HPDE6-E6E7 (cell line): ENCODE measurements around the gene GRIP1.
A peak's percentile ranks its signal among the peaks of the same experiment; 100 is the strongest.

Experiments used
- DNase-seq: peaks from one replicate; pipeline ENCODE4 v3.0.0; 2011; ENCODE audit warnings: missing footprints; ENCODE audit errors: extremely low spot score

The GRIP1 gene

GRCh38 chr12:66693901-66694513, 15.1 kb upstream of the GRIP1 start:
- peak; percentile 38 for DNase-seq

GRCh38 chr12:66692986-66693385, 14.1 kb upstream of the GRIP1 start:
- no peak for DNase-seq

GRCh38 chr12:66692170-66692569, 13.3 kb upstream of the GRIP1 start:
- no peak for DNase-seq

GRCh38 chr12:66688846-66689439, 10.1 kb upstream of the GRIP1 start:
- peak; percentile 58 for DNase-seq

- no peak for DNase-seq
These were observed 5.3 kb upstream of the GRIP1 start for GRCh38 chr12:66684222-66684621.

GRCh38 chr12:66683822-66684221, 4.9 kb upstream of the GRIP1 start:
- no peak for DNase-seq

GRCh38 chr12:66683073-66683472, 4.2 kb upstream of the GRIP1 start:
- DNase-seq = no peak

- no peak for DNase-seq
These were observed 697 bp upstream of the GRIP1 start for GRCh38 chr12:66679461-66680084.

- no peak for DNase-seq
These were observed 2.6 kb downstream of the GRIP1 start for GRCh38 chr12:66676241-66676640.

DNA sequence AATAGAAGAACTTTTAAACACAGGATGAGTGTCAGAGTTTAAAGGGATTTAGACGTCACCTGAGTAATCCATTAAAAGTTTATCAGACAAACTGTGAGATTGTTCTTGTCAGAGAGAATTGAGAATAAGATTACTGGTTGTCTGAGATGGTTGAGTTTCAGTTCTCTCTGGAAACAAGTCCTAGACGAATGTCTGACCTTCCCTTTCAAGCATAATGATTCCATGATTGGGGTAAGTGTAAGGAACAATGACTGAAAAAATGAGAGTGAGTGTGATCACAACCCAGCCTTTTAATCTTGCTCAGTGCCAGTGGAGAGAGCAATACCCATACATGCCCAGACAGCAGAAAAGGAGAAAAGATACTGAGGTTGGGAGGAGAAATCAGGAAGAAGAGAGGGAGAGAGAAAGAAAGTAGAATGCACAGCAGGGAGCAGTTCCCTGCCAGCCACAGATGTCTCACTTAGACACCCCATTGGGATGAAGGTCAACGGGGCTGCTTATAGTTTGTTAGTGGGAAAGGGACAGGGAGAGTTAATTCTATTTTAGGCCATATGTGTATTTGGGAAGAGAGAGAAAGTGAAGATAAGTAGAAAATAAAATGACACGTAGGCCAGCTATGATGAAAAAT, 4.3 kb downstream of the GRIP1 start:
- no peak for DNase-seq

DNA sequence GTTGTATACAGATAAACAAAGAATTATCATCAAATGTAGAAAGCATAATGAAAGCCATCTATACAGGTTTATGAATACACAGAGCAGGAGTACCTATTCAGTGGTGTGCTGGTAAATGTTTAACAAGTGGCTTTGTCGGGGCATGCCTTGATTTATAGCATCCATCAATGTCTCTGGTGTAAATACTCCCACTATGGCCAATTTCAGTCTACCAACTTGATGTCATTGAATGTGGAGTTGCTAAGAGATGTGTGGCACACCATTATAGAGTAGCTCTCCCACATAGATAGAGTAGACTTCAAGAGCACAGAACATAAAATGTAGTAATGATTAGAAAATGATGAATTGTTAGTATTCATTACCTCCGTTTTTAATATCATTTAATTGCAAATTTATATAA, 9.3 kb downstream of the GRIP1 start:
- DNase-seq = no peak

DNA sequence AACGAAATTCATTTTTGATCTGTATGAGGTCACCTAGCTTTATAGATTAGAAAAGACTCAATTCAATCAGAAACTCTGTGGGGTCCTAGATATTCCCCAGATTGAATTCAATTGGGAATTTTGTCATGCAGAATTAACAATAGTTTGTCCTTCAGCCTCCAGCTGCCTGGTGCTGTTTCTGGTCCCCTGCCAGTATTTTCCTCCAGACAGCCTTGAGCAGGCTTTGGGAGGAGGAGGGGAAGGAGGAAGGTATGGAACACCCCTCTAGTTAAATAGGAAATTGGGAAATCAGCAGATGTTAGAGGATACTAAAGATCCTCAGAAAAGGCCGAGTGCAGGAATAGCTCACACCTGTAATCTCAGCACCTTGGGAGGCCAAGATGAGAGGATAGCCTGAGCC, 10.6 kb downstream of the GRIP1 start:
- DNase-seq = no peak

GRCh38 chr12:66667906-66668305, 11.0 kb downstream of the GRIP1 start:
- DNase-seq = no peak

GRCh38 chr12:66666481-66666880, 12.4 kb downstream of the GRIP1 start:
- DNase-seq = no peak

GRCh38 chr12:66665435-66665985, 13.4 kb downstream of the GRIP1 start:
- DNase-seq = no peak

- DNase-seq = no peak
These were observed 14.8 kb downstream of the GRIP1 start for GRCh38 chr12:66664076-66664475.

DNA sequence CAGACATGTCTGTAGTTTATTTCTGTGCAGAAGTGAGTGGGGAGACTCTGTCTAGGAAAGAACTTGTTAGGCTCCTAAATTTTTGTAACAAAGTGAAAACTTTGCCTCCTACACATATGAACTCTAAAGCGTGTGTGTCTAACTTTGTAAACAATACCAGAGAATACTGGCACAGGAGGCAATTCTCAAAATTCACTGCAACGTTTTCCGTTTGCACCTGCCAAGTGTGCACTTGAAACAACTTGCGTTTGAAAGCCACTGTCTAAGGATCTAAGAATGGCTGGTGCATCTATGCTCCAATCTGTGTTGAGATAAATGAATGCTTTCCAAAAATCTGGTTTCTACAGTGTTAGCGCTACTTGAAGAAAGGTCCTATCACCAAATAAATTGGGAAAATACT, 15.3 kb downstream of the GRIP1 start:
- DNase-seq = no peak

DNA sequence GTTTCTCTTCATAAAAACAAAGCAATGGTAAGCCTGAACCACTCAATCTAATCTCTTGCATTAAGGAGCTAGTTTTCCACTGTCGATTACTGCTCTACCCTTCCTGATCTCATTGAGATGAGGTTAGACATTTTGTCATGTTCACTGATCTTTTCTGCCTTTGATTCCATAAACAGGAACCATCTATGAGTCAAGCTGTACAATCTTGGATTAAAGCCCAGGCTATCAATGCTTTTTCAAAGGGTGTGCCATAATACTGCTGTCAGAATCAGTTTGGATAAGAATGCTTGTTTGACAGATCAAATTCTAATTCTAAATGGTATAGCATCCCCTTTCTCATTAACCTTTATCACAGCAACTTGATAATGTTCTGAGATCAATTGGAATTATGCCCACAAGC, 16.1 kb downstream of the GRIP1 start:
- DNase-seq = peak; percentile 19

GRCh38 chr12:66662179-66662578, 16.7 kb downstream of the GRIP1 start:
- DNase-seq = peak; percentile 27

GRCh38 chr12:66661357-66661756, 17.5 kb downstream of the GRIP1 start:
- DNase-seq = no peak

- DNase-seq = no peak
These were observed 25.1 kb downstream of the GRIP1 start for GRCh38 chr12:66653796-66654195.

DNA sequence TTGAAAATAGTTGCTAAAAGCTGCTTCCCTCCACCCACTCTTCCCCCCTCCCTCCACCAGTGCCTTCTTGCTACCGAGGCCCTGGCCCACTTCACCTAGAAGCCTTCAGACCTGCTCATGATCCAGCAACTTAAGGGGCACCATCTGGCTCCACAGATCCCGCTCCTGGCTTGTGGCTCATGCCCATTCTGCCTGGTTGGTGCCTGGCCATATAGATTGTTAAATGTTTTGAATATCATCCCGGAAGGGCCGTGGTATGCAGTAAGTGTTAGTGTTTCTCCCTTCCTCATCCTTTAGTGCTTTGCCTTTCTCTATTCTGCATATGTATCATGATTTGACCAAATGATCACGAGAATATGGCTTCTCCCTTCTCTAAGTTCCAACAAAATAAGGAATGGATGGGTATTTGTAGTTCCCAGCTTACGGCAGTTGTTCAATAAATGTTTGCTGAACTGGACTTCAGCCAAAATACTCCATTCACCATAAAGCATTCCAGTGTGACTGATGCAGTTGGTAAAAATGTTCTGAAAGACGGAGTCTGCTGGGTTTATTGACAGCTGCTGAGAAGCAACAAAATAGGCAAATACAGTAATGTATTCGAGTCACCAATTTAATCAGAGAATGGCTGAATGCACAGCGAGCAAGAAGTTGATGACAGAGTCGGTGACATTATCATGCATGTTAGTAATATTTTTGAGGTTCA, 30.7 kb downstream of the GRIP1 start:
- no peak for DNase-seq
